Stimulated activated CD8-positive, alpha-beta memory T cell treated with anti-CD3 and anti-CD28 coated beads, Interleukin-7, amount 100 ng/mL, for 24 hours (primary cell): Measurements from ENCODE around the gene UBAC1.
"Not testable (repeated sequence)": the region's sequence is repeated elsewhere in the genome, so short reads cannot be mapped to it uniquely, and the experiment has no call there.

Source experiments
- DNase-seq: peaks from one replicate; pipeline ENCODE4 v3.0.0-alpha.2; 2020; ENCODE audit warnings: low read depth

The UBAC1 gene

GRCh38 chr9:135920256-135920930 lies 40.8 kb downstream of the UBAC1 start:
- DNase-seq: no peak

DNA sequence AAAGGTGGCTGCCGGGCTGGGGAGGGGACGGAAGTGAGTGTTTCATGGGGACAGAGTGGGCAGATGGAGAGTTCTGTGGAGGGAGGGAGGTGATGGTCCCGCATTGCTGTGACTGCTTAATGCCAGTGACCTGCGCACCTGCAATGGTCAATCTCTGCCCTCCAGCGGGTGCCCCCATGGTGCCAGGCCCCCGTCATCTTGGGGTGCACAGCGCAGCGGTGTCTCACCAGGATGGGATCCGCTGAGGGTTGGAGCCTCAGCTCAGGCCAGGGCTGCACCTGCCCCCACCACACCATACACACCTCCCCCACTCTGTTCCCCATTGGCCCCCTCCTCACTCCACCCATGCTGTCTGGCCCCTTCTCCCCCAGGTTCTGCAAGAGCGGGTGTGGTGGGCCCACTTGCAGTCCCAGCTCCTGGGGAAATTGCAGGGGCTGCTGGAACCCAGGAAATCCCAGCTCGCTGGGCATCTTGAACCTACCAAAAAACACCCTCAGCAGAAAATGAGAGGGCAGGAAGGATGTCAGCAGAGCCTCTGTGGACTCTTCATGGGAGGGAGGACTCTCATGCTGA lies 41.8 kb downstream of the UBAC1 start:
- no peak for DNase-seq

GRCh38 chr9:135916227-135916626 lies 44.9 kb downstream of the UBAC1 start:
- DNase-seq: not testable (repeated sequence)

DNA sequence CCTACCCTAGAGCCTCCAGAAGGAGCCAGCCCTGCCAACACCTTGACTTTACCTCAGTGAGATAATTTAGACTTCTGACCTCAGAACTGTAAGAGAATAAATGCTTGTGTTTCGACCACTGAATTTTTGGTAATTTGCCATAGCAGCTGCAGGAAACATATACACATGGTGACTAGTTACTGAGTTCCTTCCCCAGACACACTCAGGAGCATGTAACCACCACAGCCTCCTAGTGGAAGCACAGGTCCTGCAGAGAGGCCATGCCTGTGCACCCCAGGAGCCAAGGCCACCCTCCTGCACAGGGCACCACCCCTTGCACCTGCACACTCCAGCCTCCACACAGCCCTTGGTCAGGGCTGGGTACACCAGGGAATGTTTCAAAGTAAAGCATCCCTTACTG lies 46.3 kb downstream of the UBAC1 start:
- no peak for DNase-seq

DNA sequence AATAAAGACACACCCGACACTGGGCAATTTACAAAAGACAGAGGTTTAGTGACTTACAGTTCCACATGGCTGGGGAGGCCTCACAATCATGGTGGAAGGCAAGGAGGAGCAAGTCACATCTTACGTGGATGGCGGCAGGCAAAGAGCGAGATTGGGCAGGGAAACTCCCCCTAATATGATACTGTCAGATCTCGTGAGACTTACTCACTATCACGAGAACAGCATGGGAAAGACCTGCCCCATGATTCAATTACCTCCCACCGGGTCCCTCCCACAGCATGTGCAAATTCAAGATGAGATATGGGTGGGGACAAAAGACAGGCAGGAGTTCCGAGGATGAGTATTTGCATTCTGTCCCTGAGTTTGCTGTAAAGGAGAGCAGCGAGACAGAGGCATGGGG lies 49.9 kb downstream of the UBAC1 start:
- not testable (repeated sequence) for DNase-seq

DNA sequence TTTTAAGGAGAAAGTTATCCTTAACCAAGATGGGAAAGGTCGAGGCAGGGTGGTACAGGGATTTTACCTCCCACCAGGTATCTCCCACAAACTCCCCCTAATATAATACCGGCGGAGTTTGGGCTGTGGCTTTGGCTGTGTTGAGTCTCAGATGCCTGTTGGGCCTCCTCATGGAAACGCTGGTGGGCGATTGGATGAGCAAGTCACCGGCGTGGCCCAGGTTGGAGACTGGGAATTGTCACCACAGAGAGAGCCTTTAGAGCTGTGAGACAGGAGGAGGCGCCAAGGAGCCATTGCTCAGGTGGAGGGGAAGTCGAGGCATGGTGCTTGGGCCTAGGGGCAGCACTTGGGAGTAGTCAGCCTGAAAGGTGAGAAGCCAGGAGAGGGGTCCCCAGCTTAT lies 50.4 kb downstream of the UBAC1 start:
- DNase-seq: no peak

DNA sequence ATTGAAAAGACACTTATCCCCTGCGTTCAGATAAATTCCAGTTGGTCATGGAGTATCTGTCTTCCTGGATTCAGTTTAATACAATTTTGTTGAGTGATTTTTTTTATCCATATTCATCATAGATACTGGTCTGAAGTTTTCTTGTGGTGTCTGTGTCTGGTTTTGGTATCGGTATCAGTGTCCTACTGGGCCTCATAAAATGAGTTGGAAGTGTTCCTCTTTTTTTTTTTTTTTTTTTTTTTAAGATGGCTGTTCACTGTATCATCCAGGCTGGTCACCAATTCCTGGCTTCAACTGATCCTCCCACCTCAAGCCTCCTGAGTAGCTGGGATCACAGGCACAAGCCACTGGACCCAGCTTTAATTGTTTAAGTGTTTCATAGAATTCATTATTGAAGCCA lies 51.0 kb downstream of the UBAC1 start:
- no peak for DNase-seq

GRCh38 chr9:135909371-135909770 lies 51.8 kb downstream of the UBAC1 start:
- no peak for DNase-seq

DNA sequence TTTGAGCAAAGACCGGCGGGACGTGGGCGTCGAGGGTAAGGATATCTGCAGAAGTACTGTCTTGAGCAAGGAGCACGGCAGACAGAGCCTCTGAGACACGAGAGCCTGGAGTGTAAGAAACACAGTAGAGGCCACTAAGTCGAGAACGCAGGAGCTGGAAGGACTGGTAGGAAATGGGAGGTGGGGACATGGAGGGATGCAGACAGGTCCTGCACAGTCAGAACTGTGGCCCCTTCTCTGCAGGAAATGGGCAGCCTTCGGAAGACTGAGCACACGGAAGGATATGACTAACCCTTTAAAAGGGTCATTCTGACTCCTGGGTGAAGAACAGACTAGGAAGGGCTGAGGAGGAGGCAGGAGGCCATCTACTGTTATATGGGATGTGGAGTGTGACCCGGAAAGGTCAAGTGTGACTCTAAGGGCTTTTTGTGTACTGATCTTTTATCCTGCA lies 52.4 kb downstream of the UBAC1 start:
- DNase-seq: no peak

GRCh38 chr9:135908093-135908753 lies 53.0 kb downstream of the UBAC1 start:
- DNase-seq: no peak

DNA sequence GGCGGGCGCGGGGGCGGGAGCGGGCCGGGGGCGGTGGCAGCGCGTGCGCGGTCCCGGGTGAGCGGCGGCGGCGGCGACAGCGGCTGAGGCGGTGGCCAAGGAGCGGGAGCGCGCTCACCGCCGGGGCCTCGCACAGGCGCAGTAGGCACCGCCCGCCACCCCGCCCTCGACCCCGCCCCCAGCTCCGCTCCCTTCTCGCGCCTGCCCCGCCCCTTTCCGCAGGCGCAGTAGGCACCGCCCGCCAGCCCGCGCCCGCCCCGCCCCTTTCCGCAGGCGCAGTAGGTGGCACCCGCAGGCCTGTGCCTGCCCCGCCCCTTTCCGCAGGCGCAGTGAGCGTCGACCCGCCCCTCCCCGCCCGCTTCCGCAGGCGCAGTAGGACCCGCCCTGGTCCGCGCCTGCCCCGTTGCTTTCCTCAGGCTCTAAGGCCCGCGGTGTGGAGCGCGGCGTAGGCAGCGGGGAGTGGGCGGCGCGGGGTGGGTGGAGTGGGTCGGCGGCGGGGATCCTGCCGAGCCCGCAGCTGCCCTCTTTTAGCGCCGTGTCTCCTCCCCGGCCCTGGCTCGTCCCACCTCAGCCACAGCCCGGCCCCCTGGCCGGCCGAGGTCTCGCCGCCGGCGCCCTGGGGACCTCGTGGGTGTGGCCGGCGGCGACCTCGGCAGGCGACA lies 53.6 kb downstream of the UBAC1 start, which contains the start of gene CAMSAP1:
Gene CAMSAP1, minus strand, starts transcription at position 116 of the 662 bp plus-strand sequence. CDS start 387 bp downstream, outside the sequence.
- DNase-seq: peak; percentile 88

- no peak for DNase-seq
These were observed 54.2 kb downstream of the UBAC1 start for GRCh38 chr9:135907006-135907430.

DNA sequence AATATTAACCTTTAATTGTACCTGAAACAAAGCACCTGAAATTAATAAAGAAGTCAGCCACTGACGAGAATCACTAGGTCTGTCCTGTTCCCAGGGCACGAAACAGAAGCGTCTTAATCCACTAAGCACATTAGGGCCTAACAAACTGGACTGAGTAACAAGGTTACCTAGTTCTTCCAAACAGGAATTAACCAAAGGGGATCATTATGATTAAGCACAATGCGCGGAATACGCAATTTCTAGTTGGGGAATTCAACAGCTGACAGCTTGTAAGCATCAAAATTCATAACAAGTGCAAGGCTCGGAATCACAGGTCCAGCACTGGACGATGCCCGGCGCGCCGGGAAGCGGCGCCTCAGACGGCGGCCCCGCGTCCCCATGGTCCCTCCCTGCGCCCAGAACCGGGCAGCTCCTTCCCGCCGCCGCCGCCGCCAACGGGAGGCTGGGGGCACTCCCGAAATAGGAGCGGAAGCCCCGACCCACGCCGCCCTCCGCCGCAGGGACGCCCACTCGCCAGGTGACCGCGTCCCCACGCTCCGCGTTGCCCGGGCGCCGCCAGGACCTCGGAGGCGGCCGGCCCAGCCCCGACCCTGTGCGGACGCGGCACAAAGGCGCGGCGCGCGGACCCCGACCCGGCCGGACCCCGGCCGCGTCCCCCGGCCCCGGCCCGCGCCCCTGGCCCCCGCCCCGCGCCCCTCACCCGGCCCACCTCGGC lies 54.7 kb downstream of the UBAC1 start:
- no peak for DNase-seq

- DNase-seq: peak; percentile 37
These were observed 55.6 kb downstream of the UBAC1 start for GRCh38 chr9:135905380-135906258.

GRCh38 chr9:135903786-135904520 lies 57.2 kb downstream of the UBAC1 start:
- no peak for DNase-seq

DNA sequence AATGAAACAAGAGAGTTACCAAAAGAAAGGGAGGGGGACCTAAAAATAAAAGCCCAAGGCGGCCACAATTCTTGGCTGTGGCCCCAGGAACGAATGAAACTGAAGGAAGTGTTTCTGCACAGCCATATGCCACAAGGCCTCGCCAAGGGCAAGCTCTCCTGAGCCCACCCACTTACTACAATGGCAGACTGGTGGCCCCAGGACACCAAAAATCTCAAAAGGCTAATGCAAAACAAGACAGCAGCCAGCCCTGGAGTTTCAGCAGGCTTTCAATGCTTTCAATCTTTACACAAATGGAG lies 57.9 kb downstream of the UBAC1 start:
- DNase-seq: no peak

DNA sequence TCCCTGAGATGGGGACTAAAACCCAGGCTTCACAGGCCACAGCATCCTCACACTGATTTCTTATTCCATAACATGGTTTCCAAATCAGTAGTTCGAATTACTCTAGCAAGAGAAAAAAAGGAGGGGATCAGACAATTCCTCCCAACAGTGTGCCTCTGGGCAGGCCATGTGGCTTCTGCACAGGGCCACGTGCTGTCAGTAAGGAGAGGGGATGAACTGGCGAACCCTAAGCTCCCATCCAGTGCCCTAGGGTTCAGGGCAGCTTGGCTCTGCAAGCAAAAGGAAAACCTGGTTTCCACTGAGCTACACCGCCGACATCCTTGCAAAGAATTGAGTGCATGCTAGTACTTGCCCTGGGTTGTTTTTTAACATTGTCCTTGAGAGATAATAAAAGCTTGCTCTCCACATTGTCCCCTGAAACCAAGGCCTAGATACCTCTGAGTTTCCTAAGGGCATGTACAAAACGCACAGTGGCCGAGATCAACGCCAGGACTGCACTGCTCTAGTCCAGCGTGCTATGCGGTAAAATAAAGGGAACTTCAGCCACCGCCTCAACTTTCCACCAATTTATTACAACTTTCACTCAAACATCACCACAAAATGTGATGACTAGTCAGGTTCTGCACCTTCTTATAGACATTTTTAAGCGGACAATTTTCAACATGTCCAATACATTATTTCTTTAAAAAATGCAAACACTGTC lies 58.4 kb downstream of the UBAC1 start:
- DNase-seq: no peak

DNA sequence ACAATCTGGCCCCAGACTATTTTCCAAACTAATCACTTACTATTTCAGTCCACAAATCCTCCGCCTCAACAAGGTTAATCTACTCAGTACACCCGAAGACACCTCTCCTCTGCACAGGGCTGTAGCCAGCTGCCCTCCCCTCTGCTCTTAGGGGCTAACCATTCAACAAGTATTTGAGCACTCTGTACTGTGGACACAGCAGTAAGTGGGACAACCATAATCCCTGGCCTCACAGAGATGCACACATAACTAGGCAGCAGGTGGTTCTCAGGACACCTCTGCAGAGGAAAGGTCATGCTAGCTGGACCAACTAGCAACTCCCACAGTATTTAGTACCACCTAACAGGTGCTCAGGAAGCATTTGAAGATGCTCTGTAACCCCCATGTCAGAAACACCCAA lies 59.3 kb downstream of the UBAC1 start:
- DNase-seq: no peak

- DNase-seq: no peak
These were observed 60.0 kb downstream of the UBAC1 start for GRCh38 chr9:135901031-135901758.
